ENCODE data around the gene HEATR3. TPM values are rescaled to one million over a fixed set of nuclear protein-coding genes. Genes with fewer than 3 reads are reported as not detected.

Gene HEATR3
- total and polyA plus RNA-seq, 5 donors = 4.0 to 16.1 (median 10.7) TPM

DNA sequence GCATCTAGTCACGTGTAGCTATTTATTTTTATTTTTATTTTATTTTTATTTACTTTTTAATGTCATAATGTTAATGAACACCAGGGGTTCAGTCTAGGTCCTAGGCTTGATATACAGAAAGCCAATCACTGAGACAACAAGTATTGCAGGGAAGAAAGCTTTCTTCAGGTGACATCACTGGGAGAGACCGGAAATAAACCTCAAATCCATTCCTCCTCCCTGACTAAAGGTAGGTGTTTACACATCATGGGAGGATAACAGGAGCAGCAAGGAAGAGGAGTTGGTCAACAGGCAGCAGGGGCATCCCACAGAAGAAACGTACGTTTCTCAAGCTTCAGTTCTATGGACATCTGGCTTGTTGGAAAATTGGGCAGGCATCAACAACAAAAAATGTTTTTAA, 9.5 kb upstream of the HEATR3 start:
- no peaks in the 10 kb centered on the region for H3K4me1 ChIP-seq (ENCODE audit: control insufficient read depth, insufficient read depth, low read length)
- no peak overlapping the region for H3K4me3 ChIP-seq (ENCODE audit: low read length)
- H3K9me3 ChIP-seq (ENCODE audit: control insufficient read depth, low read length) = peaks cover 2% of the 10 kb centered on the region
- H3K27ac ChIP-seq (ENCODE audit: low read length) = no peak overlapping the region
- no peaks in the 10 kb centered on the region for H3K27me3 ChIP-seq (ENCODE audit: control insufficient read depth, insufficient read depth)
- no peak for DNase-seq
- no peak for ATAC-seq
- 91% methylated on average over 4 of the region's 4 CpGs for WGBS
- intact Hi-C loops (cut with DNase I) = no loop called here

DNA sequence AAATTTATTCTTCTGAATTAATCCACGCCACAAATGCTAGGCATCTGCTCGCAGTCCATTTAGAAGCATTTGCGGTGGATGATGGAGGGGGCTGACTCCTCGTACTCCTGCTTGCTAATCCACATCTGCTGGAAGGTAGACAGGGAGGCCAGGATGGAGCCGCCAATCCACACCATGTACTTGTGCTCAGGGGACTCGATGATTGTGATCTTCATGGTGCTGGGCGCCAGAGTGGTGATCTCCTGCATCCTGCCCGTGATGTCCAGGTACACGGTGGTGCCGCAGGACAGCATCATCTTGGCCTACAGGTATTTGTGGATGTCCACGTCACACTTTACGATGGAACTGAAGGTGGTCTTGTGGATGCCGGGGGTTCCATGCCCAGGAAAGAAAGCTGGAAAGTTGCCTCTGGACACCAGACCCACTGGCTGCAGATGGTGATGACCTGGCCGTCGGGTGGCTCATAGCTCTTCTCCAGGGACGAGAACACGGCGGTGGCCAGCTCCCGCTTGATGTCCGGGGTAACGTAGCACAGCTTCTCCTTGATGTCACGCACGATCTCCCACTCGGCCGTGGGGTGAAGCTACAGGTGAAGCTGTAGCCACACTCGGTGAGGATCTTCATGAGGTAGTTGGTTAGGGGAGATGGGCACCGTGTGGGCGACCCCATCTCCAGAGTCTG, 7.5 kb upstream of the HEATR3 start:
- peaks cover 2% of the 10 kb centered on the region for H3K9me3 ChIP-seq (ENCODE audit: control insufficient read depth, low read length)
- DNase-seq = no peak
- H3K4me3 ChIP-seq (ENCODE audit: low read length) = no peak overlapping the region
- 91% methylated on average over 28 of the region's 28 CpGs for WGBS
- H3K4me1 ChIP-seq (ENCODE audit: control insufficient read depth, insufficient read depth, low read length) = no peaks in the 10 kb centered on the region
- ATAC-seq = no peak
- no peaks in the 10 kb centered on the region for H3K27me3 ChIP-seq (ENCODE audit: control insufficient read depth, insufficient read depth)
- no peak overlapping the region for H3K27ac ChIP-seq (ENCODE audit: low read length)
- intact Hi-C loops (cut with DNase I) = no loop called here

DNA sequence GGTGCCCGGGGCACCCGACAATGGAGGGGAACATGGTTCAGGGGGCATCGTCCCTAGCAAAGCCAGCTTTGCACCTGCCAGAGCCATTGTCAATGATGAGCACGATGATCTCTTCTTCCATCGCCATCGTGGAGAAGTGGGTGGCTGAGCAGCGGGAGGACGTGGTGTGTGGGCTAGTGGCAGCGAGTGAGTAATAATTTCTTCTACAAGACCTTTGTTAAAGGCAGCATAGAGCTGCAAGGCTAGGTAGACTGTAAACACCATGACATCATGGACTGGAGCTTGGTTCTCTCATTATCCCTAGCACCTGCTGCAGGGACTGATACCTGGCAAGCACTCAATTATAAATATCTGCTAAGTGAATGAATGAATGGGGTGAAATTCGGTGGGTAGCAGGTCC, 6.7 kb upstream of the HEATR3 start:
- H3K4me1 ChIP-seq (ENCODE audit: control insufficient read depth, insufficient read depth, low read length) = no peaks in the 10 kb centered on the region
- no peak overlapping the region for H3K4me3 ChIP-seq (ENCODE audit: low read length)
- H3K27ac ChIP-seq (ENCODE audit: low read length) = no peak overlapping the region
- DNase-seq (no peak), ATAC-seq (no peak)
- peaks cover 2% of the 10 kb centered on the region for H3K9me3 ChIP-seq (ENCODE audit: control insufficient read depth, low read length)
- intact Hi-C loops (cut with DNase I) = no loop called here
- 87% methylated on average over 10 of the region's 10 CpGs for WGBS
- H3K27me3 ChIP-seq (ENCODE audit: control insufficient read depth, insufficient read depth) = no peaks in the 10 kb centered on the region

DNA sequence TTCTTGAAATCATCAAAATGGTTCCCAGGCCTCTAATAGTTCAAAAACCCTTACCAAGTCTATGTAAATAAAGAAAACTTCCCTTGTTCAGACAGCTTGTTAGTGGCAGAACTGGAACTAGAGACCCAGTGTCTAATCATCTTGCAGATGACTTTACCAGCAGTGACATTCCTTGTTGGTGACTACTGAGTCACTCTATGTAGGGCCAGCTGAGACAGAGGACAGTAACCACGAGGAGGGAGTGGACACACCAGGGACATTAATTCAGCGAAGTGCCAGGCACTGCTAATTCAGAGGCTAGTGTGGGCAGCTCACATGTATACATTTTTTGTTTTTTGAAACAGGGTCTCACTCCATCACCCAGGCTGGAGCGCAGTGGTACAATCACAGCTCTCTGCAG, 6.1 kb upstream of the HEATR3 start:
- DNase-seq (no peak), ATAC-seq (no peak)
- Histone ChIP-seq H3K27me3 (ENCODE audit: control insufficient read depth, insufficient read depth) (no peaks in the 10 kb centered on the region), H3K4me1 (ENCODE audit: control insufficient read depth, insufficient read depth, low read length) (no peaks in the 10 kb centered on the region), H3K27ac (ENCODE audit: low read length) (no peak overlapping the region), H3K9me3 (ENCODE audit: control insufficient read depth, low read length) (peaks cover 2% of the 10 kb centered on the region), H3K4me3 (ENCODE audit: low read length) (no peak overlapping the region)
- WGBS = 61% methylated on average over 3 of the region's 3 CpGs
- intact Hi-C loops (cut with DNase I) = no loop called here

DNA sequence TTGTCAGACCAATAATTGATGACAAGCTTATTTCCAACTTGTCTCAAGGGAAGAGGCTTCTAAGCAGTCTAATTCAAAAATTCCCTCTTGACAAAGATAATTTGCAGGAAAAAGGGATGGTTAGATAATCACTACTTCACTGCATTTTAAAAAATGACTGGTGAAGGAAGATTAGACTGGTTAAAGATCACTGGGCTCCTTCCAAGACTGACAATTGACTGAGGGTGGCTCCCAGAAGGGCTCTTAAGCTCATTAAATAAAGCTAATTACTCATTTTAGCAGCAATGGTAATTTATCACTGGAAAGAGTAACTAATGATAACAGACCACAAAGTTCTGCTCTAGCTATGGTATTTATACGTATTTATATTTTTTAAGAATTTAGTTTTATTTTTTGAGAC, 4.4 kb upstream of the HEATR3 start:
- no peak overlapping the region for H3K4me3 ChIP-seq (ENCODE audit: low read length)
- DNase-seq (no peak), ATAC-seq (no peak)
- H3K9me3 ChIP-seq (ENCODE audit: control insufficient read depth, low read length) = peaks cover under 1% of the 10 kb centered on the region
- H3K4me1 ChIP-seq (ENCODE audit: control insufficient read depth, insufficient read depth, low read length) = no peaks in the 10 kb centered on the region
- 44% methylated on average over 1 of the region's 1 CpG for WGBS
- intact Hi-C loops (cut with DNase I) = no loop called here
- no peaks in the 10 kb centered on the region for H3K27me3 ChIP-seq (ENCODE audit: control insufficient read depth, insufficient read depth)
- no peak overlapping the region for H3K27ac ChIP-seq (ENCODE audit: low read length)

DNA sequence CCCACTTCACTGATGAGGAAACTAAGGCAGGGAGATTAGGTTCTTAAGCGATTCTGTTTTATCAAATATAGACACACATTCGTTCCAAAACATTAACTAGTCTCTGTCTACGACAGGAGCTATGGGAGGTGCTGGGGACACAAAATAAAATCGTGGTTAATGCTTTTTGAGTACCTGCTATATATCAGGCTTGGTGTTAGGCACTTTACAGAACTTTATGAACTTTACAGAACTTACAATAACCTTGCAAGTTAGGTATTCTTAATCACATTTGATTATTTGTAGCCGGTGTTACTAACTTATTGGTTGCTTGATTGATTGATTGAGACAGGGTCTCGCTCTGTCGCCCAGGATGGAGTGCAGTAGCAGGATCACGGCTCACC, 538 bp upstream of the HEATR3 start:
- DNase-seq = no peak
- intact Hi-C loops (cut with DNase I) = no loop called here
- Histone ChIP-seq H3K27me3 (ENCODE audit: control insufficient read depth, insufficient read depth) (no peaks in the 10 kb centered on the region), H3K27ac (ENCODE audit: low read length) (peak overlapping the region; percentile 59), H3K9me3 (ENCODE audit: control insufficient read depth, low read length) (no peaks in the 10 kb centered on the region), H3K4me3 (ENCODE audit: low read length) (peak overlapping the region; percentile 23), H3K4me1 (ENCODE audit: control insufficient read depth, insufficient read depth, low read length) (peaks cover 6% of the 10 kb centered on the region)
- ATAC-seq = no peak
- 81% methylated on average over 8 of the region's 8 CpGs for WGBS

DNA sequence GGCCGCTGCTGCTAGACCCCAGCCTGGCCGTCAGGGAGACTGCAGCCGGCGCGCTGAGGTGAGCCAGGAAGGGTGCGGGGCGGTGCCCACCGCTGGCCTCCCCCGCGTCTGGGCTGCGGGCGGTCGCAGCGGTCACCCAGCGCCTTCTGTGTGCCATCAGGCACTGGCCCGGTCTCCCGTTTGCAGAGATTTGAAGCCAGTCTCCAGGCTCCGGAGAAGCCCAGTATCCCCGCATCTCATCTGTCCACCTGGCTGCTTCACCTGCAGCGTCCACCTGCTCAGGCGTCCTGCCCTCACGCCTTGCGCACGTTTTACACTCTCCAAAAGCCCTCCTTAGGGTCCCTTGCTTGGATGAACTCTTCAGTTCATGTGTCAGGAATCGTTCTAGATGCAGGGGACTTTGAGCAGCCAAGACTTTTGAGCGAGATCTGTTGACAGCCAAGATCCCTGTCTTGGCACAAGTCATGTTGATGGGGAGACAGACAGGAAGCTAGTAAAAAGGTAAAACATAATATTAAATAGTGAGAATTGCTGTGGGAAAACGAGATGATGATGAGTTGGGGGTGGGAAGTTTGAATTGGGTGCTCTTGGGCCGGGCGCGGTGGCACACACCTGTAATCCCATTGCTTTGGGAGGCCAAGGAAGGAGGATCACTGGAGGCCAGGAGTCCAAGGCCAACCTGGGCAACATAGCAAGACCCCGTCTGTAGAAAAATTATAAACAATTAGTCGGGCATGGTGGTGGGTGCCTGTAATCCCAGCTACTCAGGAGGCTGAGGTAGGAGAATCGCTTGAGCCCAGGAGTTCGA, 916 bp downstream of the HEATR3 start:
- intact Hi-C loops (cut with DNase I) = no loop called here
- no peaks in the 10 kb centered on the region for H3K27me3 ChIP-seq (ENCODE audit: control insufficient read depth, insufficient read depth)
- H3K9me3 ChIP-seq (ENCODE audit: control insufficient read depth, low read length) = no peaks in the 10 kb centered on the region
- H3K4me3 ChIP-seq (ENCODE audit: low read length) = peak overlapping the region; percentile 72
- peak overlapping the region; percentile 16 for H3K27ac ChIP-seq (ENCODE audit: low read length)
- no peak for DNase-seq
- no peak for ATAC-seq
- 26% methylated on average over 34 of the region's 34 CpGs for WGBS
- peaks cover 6% of the 10 kb centered on the region for H3K4me1 ChIP-seq (ENCODE audit: control insufficient read depth, insufficient read depth, low read length)

DNA sequence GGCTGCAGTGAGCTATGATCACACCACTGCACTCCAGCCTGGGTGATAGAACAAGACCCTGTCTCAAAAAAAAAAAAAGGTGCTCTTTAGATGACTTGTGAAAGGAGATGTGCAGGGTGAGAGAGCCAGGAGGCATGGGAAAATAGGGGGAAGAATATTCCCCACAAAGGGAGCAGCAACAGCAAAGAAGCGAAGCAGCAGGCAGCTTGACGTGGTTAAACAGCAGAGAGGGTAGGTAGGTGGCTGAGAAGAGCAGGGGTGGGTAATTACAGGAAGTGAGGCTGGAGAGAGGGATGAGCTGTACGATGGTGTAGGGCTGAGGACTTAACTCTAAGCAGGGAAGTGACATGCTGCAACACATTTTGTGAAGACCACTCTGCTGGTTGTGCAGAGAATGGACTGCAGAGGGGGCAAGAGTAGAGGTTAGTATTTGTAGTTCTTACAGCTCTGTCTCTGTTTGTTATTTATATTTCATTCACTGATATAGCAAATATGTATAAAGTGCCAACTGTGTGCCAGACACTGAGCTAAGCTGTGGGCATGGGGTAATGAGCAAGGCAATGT, 1.6 kb downstream of the HEATR3 start:
- intact Hi-C loops (cut with DNase I) = no loop called here
- peaks cover 6% of the 10 kb centered on the region for H3K4me1 ChIP-seq (ENCODE audit: control insufficient read depth, insufficient read depth, low read length)
- ATAC-seq (no peak), DNase-seq (no peak)
- H3K9me3 ChIP-seq (ENCODE audit: control insufficient read depth, low read length) = no peaks in the 10 kb centered on the region
- no peaks in the 10 kb centered on the region for H3K27me3 ChIP-seq (ENCODE audit: control insufficient read depth, insufficient read depth)
- H3K4me3 ChIP-seq (ENCODE audit: low read length) = no peak overlapping the region
- no peak overlapping the region for H3K27ac ChIP-seq (ENCODE audit: low read length)
- WGBS = 43% methylated on average over 3 of the region's 3 CpGs

DNA sequence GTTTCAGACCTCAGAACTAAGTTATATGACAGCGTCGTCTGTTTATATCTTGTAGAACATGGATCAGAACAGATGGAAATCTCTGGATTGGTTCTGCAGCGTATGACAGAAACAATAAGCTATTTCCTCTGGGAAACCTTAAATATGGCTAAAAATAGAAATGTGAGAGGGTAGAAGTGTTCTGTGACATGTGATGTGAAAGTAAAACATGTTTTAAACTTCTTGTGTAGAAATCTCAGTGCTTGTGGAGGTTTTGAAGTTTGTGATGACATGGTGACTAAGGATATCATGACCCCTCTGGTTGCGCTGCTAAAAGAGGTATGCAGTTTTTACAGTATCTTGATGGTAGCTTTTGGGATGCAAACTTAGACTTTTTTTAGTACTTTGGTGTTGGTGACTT, 2.8 kb downstream of the HEATR3 start:
- DNase-seq = no peak
- H3K27ac ChIP-seq (ENCODE audit: low read length) = no peak overlapping the region
- H3K4me3 ChIP-seq (ENCODE audit: low read length) = no peak overlapping the region
- 74% methylated on average over 4 of the region's 4 CpGs for WGBS
- no peak for ATAC-seq
- H3K4me1 ChIP-seq (ENCODE audit: control insufficient read depth, insufficient read depth, low read length) = peaks cover 6% of the 10 kb centered on the region
- no peaks in the 10 kb centered on the region for H3K27me3 ChIP-seq (ENCODE audit: control insufficient read depth, insufficient read depth)
- no peaks in the 10 kb centered on the region for H3K9me3 ChIP-seq (ENCODE audit: control insufficient read depth, low read length)
- intact Hi-C loops (cut with DNase I) = no loop called here

DNA sequence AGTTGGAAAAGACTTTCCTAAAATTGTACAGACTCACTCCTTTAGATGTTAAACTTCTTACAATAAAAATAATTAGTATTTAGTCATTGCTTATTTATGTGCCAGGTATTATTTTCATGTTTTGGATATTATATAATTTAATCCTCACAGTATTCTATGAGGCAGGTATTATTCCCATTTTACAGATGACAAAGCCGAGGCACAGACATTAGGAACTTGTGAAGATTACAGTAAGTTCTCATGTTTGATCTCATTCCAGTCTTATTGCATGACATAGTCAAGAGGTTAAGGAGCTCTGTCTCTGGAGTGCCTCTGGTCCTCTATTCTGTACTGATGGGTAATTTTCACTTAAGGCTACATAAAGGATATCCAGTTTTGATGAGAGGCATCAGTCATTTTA, 3.3 kb downstream of the HEATR3 start:
- H3K27ac ChIP-seq (ENCODE audit: low read length) = no peak overlapping the region
- ATAC-seq = no peak
- H3K27me3 ChIP-seq (ENCODE audit: control insufficient read depth, insufficient read depth) = no peaks in the 10 kb centered on the region
- intact Hi-C loops (cut with DNase I) = no loop called here
- WGBS = 96% methylated on average over 1 of the region's 1 CpG
- H3K4me1 ChIP-seq (ENCODE audit: control insufficient read depth, insufficient read depth, low read length) = peaks cover 6% of the 10 kb centered on the region
- no peak overlapping the region for H3K4me3 ChIP-seq (ENCODE audit: low read length)
- DNase-seq = no peak
- H3K9me3 ChIP-seq (ENCODE audit: control insufficient read depth, low read length) = no peaks in the 10 kb centered on the region

DNA sequence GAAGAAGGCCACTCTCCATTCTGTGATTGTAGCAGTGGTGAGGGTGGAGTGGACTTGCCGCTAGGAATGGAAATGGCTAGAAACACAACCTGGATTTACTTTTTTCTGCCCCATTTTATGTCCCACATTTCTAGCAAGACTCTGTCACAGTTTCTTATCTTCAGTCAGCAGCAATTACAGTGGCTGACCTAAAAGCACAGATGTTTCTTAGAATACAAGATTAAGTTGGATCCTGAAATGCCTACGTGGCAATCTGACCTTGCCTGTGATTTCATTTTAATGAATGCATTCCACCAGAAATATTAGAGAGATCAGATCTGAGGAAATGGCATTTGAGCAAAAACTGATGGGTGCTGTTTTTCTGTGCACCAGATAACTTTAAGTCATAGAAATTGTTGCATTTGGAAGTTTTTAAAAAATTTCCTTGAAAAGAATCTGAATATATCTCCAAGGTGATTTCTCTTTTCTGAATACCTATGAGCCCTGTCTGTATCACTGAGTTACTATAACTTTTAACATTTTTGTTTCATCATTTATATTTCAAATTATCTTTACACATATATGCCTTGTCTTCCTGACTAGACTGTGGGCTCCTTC, 5.4 kb downstream of the HEATR3 start:
- WGBS = 68% methylated on average over 2 of the region's 2 CpGs
- DNase-seq = no peak
- ATAC-seq = no peak
- Histone ChIP-seq H3K27me3 (ENCODE audit: control insufficient read depth, insufficient read depth) (no peaks in the 10 kb centered on the region), H3K4me3 (ENCODE audit: low read length) (no peak overlapping the region), H3K4me1 (ENCODE audit: control insufficient read depth, insufficient read depth, low read length) (peaks cover 6% of the 10 kb centered on the region), H3K9me3 (ENCODE audit: control insufficient read depth, low read length) (no peaks in the 10 kb centered on the region), H3K27ac (ENCODE audit: low read length) (no peak overlapping the region)
- intact Hi-C loops (cut with DNase I) = no loop called here
